HT1080 (cell line): ENCODE data around the gene TBC1D22B. TPM values are rescaled to one million over a fixed set of nuclear protein-coding genes. Genes with fewer than 3 reads are reported as not detected.
"Not testable (repeated sequence)": the region's sequence is repeated elsewhere in the genome, so short reads cannot be mapped to it uniquely, and the experiment has no call there.

Experiments used
- DNase-seq: peaks from one replicate; pipeline ENCODE4 v3.0.0-alpha.2; 2015; ENCODE audit warnings: low read depth
- total RNA-seq: library from RNA; depleted of rRNA; stranded (reverse); fragments of >200 nt; shearing (Covaris generic); gene quantifications from 2 replicates; pipeline ENCODE4 v1.2.3, GENCODE V29; 2014

The TBC1D22B gene
- total RNA-seq, 1 experiment from 2014 or later: 8.3 TPM

DNA sequence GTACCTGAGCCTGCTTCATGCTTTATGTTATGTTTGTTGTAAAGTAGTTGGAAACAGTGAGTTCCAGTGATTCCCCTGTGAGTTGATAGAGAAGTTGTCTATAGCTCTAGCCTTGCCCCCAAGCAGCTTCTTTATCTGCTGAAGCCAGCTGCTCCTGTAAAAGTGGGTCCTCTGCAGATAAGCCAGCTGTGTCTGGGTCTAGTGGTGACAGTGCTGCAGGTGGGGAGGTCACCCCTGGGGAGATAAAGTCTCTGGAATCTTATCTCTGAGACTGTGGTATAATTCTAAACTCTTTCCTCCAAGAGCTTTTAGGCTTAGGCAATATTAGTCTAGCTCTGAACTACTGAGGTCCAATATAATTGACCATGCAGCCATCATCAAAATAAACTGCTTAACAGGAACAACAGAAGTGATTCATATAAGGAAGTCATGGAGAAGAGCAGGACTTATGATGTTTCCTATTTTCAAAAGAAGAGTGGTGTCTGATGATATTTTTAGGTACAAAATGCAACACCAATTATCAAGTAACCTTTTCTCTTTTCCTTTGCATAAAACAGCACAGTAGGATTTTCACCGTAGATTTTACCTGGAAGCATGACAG, 44.6 kb downstream of the TBC1D22B start:
- no peak for DNase-seq

DNA sequence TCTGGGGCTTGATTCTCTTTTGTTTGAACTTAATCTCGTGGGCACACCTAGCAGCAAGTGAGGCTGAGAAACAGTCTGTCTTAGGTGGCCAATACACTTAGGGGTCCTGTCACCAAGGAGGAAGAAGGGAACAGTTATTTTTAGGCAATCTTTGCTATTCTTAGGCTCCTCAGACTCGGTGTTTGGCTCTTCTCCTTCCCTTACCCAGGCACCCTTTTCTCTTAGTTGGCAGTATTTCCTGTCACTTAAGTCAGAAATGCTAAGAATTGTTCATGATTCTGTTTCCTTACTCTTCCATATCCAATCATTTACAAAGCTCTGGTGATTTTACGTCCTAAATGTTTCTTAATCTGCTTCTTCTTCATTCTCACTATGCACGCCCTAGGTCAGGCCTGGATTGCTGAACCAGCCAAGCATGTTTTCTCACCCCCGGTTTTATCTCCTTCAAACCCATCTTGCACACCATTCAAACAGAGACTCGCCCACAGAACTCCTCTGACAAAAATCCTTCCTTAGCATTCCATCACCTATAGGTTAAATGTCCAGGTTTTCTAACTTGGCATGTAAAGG, 45.6 kb downstream of the TBC1D22B start:
- no peak for DNase-seq

DNA sequence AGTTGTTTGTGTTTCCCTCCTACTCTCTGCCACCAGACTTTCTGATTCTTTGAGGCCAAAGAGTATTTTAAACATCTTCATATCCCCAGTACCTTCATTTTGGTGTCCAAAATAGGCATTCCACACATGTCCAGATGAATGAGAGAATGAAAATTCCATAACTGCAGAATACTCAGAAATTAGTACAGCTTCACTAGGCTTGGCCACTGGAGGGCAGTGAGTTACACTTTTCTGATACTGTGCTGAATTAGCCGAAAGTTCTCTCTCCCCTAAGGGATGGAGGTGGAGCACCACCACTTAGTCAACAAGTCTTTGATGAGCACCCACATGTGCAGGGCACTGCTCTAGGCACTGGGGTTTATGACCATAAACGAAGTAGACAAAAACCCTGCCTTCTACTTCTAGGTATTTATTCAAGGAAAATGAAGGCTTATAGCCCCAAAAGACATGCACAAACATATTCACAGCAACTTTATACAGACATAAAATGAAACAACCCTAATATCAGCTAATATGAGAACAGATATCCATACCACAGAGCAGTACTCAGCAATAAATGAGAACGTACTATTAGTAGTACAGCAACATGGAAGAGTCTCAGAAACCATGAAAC, 46.4 kb downstream of the TBC1D22B start:
- peak; percentile 16 for DNase-seq

DNA sequence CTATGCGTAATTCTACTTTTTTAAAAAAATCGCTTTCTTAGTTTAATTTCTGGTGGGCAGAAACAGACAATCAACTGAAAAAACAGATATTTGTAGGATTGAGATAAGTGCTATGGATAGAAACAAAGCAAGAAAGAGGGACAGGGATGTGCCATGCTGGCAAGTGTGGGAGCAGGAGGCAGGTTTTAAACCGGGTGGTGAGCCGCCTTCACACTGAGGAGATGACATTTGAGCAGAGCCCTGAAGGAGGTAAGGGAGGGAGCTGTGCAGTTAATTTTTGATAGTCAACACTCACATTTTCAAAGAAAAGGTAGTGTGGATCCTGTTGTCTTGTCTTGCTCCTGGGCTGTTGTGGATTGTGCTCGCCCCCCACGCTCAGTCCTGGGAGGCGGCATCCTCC, 47.2 kb downstream of the TBC1D22B start:
- no peak for DNase-seq

GRCh38 chr6:37305841-37306425, 48.4 kb downstream of the TBC1D22B start:
- DNase-seq: no peak

- DNase-seq: no peak
These were observed 49.2 kb downstream of the TBC1D22B start for GRCh38 chr6:37306624-37307222.

DNA sequence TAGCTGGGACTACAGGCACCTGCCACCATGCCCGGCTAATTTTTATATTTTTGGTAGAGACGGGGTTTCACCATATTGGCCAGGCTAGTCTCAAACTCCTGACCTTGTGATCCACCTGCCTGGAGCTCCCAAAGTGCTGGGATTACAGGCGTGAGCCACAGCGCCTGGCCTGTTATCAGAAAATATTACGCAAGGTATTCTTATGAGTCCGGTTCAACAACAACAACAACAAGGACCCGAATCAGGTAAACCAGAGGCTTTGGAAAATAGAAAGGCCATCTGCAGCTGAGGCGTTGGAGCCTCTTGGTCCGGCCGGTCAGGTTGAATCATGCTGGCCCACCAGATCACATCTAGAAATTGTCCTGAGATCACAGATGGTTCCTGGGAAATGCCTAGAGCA, 49.9 kb downstream of the TBC1D22B start:
- not testable (repeated sequence) for DNase-seq

GRCh38 chr6:37308069-37308815, 50.7 kb downstream of the TBC1D22B start:
- no peak for DNase-seq

GRCh38 chr6:37309046-37309445, 51.5 kb downstream of the TBC1D22B start:
- no peak for DNase-seq

DNA sequence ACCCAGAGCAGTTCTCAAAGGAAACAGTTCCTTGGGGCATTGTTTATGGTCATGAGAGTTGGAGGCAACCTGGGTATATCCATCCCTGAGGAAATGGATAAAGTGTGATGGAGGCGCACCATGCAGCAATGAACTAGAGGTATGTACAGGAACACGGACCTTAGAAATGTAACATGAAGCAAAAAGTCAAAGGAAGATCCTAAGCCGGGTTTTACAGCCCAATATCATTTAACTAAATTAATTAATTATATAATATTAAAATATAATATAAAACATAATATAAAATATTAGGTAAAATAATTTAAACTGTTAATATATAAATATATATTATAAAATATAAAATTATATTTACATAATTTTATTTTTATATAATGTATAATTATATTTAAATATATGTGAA, 52.1 kb downstream of the TBC1D22B start:
- no peak for DNase-seq

DNA sequence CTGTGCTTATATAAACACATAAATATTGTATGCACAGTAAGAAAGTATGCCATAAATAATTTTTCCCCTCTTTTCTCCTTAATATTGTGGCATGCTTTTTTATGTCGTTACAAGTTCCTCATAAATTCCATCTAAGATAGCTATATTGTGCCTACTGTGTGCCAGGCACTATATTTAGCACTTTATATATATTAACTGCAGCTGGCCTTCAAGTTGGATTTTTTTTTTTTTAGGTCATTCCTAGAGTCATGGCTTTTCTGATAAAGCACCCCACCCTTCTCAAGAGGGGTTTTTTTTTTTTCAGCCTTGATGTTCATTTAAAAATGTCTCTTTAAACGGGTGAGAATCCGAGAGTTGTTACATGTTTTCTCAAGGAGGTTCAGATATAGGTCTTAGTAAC, 53.4 kb downstream of the TBC1D22B start:
- DNase-seq: no peak

DNA sequence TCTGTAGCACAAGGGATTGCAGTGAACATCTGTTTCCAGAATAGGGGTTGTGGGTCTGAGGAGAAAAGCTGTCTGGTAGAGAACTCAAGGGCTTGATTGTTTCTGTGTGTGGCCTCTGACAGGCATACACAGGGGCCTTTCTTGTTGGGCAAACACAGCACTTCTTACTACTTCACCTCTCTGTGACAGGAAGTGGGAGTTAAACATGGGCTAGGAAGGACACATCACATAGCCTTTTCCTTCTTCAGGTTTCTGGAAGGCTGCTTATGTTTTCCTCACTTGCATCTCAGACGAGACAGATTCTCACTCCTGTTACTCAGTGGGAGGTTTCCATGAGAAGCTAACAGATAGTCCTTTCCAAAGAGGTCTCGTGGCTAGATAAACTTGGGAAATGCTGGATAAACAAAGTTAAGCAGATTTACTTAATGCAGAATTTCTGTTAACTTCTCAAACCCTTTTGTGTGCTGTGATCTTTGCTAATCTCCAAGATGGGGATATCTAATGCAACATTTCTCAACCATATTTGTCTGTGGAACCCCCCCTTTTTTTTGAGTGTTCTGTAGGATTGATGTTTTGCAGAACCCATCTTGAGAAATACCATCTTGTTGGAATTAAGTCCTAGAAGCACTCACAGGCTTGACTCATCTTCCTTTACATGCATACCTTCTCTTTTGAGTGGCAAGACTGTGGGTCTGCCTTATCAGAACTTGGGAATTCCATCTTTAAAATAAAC, 54.3 kb downstream of the TBC1D22B start:
- peak; percentile 58 for DNase-seq

- no peak for DNase-seq
These were observed 56.3 kb downstream of the TBC1D22B start for GRCh38 chr6:37313723-37314486.

- peak; percentile 37 for DNase-seq
These were observed 57.0 kb downstream of the TBC1D22B start for GRCh38 chr6:37314487-37315156.

GRCh38 chr6:37315157-37315515, 57.6 kb downstream of the TBC1D22B start:
- no peak for DNase-seq

DNA sequence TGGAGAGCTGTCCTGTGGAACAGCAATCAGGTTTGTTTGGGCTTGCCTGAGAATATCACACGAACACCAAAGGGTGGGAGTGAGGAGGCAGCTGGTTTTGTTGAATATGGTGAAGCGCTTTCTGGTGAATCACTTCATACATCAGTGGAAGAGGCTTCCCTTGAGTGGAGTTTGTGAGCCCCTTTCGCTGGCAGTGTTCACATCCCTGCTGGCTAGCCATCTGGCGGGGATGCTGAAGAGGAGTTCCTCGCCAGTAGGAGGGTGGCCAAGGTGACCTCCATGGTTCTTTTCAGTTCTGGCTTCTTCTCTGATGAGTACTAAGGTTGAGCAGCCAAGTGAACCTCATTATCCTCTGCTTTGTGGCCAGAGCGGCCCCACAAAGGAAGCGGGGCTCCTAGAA, 58.5 kb downstream of the TBC1D22B start:
- DNase-seq: no peak

GRCh38 chr6:37317312-37318038, 59.9 kb downstream of the TBC1D22B start:
- DNase-seq: no peak

GRCh38 chr6:37319156-37319555, 61.6 kb downstream of the TBC1D22B start:
- no peak for DNase-seq
